Neutrophil (primary cell): ENCODE results near the gene CD22.
"Not testable (repeated sequence)": the region's sequence is repeated elsewhere in the genome, so short reads cannot be mapped to it uniquely, and the experiment has no call there.

Experiments
- H3K27ac ChIP-seq: fragments of 200-600 bp; sonication (generic); 2 replicates; pipeline ENCODE4 v1.5.1; 2016; ENCODE audit warnings: mild to moderate bottlenecking, moderate library complexity
- H3K27me3 ChIP-seq: fragments of 200-600 bp; sonication (generic); 2 replicates; pipeline ENCODE4 v1.6.0; 2016; ENCODE audit warnings: mild to moderate bottlenecking
- H3K36me3 ChIP-seq: fragments of 200-600 bp; sonication (generic); 2 replicates; pipeline ENCODE4 v1.5.1; 2017
- H3K4me1 ChIP-seq, 2 experiments: fragments of 200-600 bp in 1 of 2; sonication (generic) in 1 of 2; 1 replicate in 1 of 2; 2 replicates in 1 of 2; pipeline versions ENCODE4 v1.5.1 to v1.6.1; 2013 to 2016; ENCODE audit warnings: low read depth in 1 of 2, low read length in 1 of 2, mild to moderate bottlenecking in 1 of 2, moderate library complexity in 1 of 2; ENCODE audit not compliant: control insufficient read depth in 1 of 2, insufficient read depth in 1 of 2
- H3K4me3 ChIP-seq, 2 experiments: fragments of 200-600 bp in 1 of 2; sonication (generic) in 1 of 2; 1 replicate in 1 of 2; 2 replicates in 1 of 2; pipeline ENCODE4 v1.5.1; 2013 to 2016; ENCODE audit warnings: low read depth in 1 of 2, low read length in 1 of 2, mild to moderate bottlenecking in 1 of 2, moderate library complexity in 1 of 2
- H3K9me3 ChIP-seq: fragments of 200-600 bp; sonication (generic); 2 replicates; pipeline ENCODE4 v1.5.1; 2016
- TF ChIP-seq, protein P1 (sequence below): fragments of 200-600 bp; sonication (generic); IDR thresholded peaks from 2 replicates; pipeline ENCODE4 v1.5.1; 2016; ENCODE audit warnings: antibody characterized with exemption

The CD22 gene

DNA sequence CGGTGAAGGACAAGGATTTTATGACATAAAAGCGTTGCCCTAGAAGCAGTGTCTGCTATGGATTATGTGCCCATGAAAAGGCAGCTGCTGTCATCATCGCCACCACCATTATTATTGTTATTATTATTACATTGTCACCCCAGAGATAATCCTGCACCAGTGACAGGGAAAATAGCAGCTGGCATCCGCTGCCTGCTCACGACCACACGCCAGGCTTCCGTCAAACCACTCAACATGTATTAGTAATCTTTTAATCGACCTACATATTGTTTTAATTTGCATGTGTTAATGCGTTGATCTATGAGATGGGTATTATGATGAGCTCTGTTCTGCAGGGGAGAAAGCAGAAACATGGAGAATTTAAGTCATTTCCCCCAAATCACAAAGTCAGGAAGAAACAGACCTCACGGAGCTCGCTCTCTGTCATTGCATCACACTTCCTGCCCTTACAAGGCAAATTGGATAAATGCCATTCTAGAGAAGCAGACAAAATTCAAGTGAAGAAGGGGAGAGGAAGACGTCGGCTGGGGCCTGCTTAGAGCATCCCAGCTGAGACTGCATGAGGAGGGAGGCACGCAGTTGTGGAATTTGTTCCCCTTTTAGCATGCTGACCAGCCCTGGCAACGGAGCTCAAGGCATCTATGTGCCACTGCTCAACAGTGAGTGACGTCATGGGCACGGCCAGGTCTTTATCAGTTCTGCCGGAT is 29.0 kb downstream of the CD22 start, which contains the start of gene FFAR3:
FFAR3 (plus strand) TSS at position 594 of the 707 bp plus-strand sequence. CDS start 431 bp downstream, outside the sequence.
- peaks cover 27 to 31% of the 10 kb centered on the region in 2 experiments for H3K4me1 ChIP-seq
- H3K27me3 ChIP-seq: peaks cover 16% of the 10 kb centered on the region
- H3K27ac ChIP-seq: peak within 1 kb of the TSS; percentile 54
- H3K4me3 ChIP-seq: peak within 1 kb of the TSS; percentile 36 to 42
- TF ChIP-seq, protein P1, sequence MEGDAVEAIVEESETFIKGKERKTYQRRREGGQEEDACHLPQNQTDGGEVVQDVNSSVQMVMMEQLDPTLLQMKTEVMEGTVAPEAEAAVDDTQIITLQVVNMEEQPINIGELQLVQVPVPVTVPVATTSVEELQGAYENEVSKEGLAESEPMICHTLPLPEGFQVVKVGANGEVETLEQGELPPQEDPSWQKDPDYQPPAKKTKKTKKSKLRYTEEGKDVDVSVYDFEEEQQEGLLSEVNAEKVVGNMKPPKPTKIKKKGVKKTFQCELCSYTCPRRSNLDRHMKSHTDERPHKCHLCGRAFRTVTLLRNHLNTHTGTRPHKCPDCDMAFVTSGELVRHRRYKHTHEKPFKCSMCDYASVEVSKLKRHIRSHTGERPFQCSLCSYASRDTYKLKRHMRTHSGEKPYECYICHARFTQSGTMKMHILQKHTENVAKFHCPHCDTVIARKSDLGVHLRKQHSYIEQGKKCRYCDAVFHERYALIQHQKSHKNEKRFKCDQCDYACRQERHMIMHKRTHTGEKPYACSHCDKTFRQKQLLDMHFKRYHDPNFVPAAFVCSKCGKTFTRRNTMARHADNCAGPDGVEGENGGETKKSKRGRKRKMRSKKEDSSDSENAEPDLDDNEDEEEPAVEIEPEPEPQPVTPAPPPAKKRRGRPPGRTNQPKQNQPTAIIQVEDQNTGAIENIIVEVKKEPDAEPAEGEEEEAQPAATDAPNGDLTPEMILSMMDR: no peak
- H3K9me3 ChIP-seq: no peaks in the 10 kb centered on the region
- no peaks in the 10 kb centered on the region for H3K36me3 ChIP-seq

DNA sequence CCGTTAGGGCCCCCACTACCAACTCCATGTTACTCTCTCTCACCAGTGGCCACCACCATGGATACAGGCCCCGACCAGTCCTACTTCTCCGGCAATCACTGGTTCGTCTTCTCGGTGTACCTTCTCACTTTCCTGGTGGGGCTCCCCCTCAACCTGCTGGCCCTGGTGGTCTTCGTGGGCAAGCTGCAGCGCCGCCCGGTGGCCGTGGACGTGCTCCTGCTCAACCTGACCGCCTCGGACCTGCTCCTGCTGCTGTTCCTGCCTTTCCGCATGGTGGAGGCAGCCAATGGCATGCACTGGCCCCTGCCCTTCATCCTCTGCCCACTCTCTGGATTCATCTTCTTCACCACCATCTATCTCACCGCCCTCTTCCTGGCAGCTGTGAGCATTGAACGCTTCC is 29.8 kb downstream of the CD22 start:
- peaks cover 19 to 23% of the 10 kb centered on the region in 2 experiments for H3K4me1 ChIP-seq
- H3K27ac ChIP-seq, H3K4me3 ChIP-seq, H3K9me3 ChIP-seq, H3K36me3 ChIP-seq: not testable (repeated sequence)
- H3K27me3 ChIP-seq: peaks cover 16% of the 10 kb centered on the region

DNA sequence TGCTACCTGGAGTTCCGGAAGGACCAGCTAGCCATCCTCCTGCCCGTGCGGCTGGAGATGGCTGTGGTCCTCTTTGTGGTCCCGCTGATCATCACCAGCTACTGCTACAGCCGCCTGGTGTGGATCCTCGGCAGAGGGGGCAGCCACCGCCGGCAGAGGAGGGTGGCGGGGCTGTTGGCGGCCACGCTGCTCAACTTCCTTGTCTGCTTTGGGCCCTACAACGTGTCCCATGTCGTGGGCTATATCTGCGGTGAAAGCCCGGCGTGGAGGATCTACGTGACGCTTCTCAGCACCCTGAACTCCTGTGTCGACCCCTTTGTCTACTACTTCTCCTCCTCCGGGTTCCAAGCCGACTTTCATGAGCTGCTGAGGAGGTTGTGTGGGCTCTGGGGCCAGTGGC is 30.4 kb downstream of the CD22 start:
- not testable (repeated sequence) for H3K27ac ChIP-seq, H3K4me3 ChIP-seq, H3K9me3 ChIP-seq, H3K36me3 ChIP-seq
- H3K27me3 ChIP-seq: peaks cover 16% of the 10 kb centered on the region
- H3K4me1 ChIP-seq: peaks cover 14 to 18% of the 10 kb centered on the region in 2 experiments

DNA sequence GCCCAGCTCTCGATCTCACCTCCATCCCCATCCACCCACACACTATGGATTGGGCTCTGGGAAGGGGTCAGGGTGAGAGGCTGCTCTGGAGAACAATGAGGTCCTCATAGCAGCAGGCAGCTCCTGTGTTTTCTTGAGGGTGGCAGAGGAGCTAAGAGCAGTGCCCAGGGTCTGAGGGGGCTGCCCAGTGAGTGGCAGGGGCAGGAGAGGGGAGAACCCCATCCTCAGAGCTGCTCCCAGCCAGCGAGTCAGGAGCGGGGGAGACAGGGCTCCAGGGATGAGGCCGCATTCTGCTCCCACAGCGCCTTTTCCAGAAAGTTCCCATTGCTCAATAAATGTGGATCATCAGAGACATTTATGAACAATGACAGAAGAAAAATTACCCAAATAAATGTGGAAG is 31.1 kb downstream of the CD22 start:
- H3K27me3 ChIP-seq: peaks cover 16% of the 10 kb centered on the region
- peaks cover 14 to 16% of the 10 kb centered on the region in 2 experiments for H3K4me1 ChIP-seq
- H3K36me3 ChIP-seq, H3K4me3 ChIP-seq, H3K9me3 ChIP-seq, H3K27ac ChIP-seq: not testable (repeated sequence)

DNA sequence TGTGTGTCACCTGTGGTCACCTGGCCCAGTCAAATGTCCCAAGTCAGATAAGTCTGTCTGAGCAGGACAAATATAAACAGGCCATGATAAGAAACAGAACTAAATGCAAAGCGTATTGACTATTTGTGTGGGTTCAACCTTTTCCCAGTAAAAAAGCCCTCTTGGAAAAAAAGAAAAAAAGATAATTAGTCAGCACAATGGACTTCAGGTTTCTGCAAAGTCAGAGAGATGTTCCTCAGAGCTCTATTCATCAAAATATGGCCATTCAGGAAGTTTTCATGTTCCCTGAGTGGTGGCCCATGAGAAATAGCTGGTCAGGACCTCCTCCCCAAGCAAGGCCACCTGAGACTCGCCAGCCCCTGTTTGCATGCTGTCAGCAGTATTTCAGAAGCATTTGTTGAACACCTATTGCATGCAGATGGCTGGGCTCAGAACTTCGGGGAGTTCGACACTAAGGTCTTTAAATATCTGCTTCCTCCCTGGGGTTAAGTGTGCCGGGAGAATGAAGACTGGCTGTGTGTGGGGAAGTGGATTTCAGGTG is 32.0 kb downstream of the CD22 start:
- TF ChIP-seq, protein P1: no peak
- Histone ChIP-seq H3K4me3 (no peak overlapping the region), H3K36me3 (no peaks in the 10 kb centered on the region), H3K27ac (no peak overlapping the region), H3K27me3 (peaks cover 22% of the 10 kb centered on the region), H3K4me1 (peaks cover 13 to 14% of the 10 kb centered on the region in 2 experiments), H3K9me3 (no peaks in the 10 kb centered on the region)

DNA sequence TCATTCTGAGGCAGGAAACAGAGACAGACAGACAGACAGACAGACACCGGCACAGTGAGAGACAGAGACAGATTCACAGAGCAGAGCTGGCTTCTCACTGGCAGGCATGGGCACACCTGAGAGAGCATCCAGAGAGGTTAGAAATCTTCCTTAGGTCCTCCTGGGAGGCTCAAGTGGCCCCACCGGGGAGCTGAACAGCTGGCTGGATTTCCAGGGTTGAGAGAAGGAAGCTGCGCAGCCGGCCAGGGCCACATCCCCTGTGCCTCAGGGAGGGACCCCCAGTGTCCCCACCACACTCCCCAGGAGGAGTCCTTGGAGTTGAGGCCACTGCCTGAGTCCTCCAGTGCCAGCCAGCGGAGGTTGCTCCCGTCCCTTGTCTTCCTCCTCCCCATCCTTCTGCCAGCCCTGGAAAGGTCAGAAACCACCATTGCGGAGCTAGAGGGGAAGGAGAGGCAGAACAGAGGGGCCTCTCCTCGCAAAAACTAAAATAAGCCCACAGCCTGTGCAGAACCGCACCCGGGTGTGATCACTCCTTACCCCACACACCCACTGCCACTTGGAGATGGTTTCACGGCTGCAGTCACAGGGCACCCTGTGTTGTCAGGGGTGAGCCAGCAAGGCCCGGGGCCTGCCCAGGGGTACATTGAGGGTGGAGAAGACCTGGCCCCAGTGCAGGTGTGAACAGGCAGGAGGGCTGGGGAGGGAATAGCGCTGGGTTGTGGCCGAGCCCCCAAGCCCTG is 33.4 kb downstream of the CD22 start:
- TF ChIP-seq, protein P1: no peak
- peaks cover 10% of the 10 kb centered on the region in 2 experiments for H3K4me1 ChIP-seq
- H3K27me3 ChIP-seq: peaks cover 22% of the 10 kb centered on the region
- no peak overlapping the region for H3K27ac ChIP-seq
- H3K9me3 ChIP-seq: no peaks in the 10 kb centered on the region
- H3K4me3 ChIP-seq: no peak overlapping the region
- H3K36me3 ChIP-seq: no peaks in the 10 kb centered on the region
